A549 treated with RU486 at 1 μM for 4 hours (cell line): Measurements from ENCODE around the gene ZBTB21. TPM values are rescaled to one million over a fixed set of nuclear protein-coding genes. Genes with fewer than 3 reads are reported as not detected.

Experiments used
- total RNA-seq: library from RNA; stranded (reverse); fragments of 200-300 nt; extraction: Qiagen RNA extraction; gene quantifications from 5 replicates; pipeline ENCODE4 v1.2.3, GENCODE V29; 2022; ENCODE audit warnings: low read depth

The ZBTB21 gene
- 4.7 to 6.5 TPM (median 6.2 TPM) in 5 replicates for total RNA-seq

DNA sequence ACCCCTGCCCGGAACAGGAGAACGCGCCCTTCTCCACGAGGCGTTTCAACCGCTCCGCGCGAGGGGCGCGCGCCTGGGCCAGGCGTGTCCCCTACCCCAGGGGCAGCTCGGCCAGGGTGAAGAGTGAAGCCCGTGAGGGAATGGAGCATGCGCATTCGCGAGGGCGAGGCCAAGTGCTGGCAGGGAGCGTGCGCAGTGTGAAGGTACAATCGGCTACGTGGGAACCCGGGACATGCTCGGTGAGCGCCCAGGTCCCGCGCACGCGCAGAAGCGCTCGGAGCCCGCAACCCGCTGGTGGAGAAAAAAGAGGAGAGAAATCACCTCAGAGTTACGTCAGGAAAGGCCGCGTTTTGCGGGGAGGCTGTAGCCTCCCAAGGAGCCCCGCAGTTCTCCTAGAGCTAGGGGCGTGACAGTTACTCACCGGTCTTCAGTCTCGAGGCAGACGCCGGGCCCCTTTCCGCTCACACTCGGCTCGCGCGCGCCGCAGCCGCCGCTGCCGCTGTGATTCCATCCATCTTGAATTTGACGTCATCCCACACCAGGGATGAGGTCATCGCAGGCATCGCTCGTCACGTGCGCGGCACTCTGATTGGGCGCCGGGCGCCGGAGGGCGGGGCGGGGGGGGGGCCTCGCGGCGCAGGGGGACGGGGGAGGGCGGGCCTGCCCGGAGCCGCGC, at the start of gene ZBTB21:
ZBTB21 (minus strand) TSS at position 530 of the 676 bp plus-strand sequence. CDS start 16,265 bp downstream, outside the sequence.

DNA sequence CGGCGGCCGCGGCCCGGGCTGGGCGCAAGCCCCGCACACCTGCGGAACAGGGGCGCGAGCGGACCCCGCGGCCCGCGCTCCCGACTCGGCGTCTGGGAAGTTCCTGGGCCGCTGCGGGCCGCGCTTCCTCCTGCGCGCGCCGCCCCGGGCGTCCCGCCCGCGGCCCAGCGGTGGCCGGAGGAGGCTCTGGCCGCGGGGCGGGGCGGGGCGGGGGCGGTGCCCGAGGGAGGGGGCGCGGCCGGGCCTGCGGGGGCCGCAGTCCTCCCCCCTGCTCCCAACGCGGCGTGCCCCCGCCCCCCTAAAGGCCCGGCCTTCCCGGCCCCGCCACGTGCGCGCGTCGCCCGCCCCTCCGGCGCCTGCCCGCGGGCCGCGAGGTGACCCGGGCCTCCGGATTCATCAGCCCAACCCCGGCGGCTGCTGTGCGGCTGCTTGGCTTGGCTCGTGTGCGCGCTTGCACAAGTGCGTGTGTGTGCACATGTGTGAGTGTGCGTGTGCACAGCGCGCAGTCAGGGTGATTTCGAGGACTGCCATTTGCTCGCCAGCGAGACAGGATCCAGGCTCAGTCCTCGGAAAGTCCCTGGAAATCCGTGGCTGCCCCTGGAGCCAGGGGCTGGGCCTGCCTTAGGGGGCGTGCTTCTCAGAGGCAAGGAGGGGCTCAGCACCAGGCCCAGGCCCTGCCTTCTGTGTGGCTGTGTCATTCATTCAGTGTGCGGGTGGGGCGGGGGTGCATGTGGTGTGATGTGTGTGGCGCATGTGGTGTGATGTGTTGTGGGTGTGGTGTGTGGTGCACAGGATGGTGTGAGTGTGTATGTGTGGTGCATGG, 56.1 kb downstream of the ZBTB21 start, which contains the start of gene C2CD2:
C2CD2 (minus strand) TSS at position 188 of the 823 bp plus-strand sequence. CDS start 370 bp downstream, outside the sequence.

Other genes starting within 250 kb of the ZBTB21 start
- gene RIPK4, start 243.3 kb downstream of the ZBTB21 start, total RNA-seq = 12.4 to 16.6 TPM (median 14.3 TPM) in 5 replicates
- gene PRDM15, start 131.0 kb downstream of the ZBTB21 start, total RNA-seq = 2.6 to 3.4 TPM (median 3.2 TPM) in 5 replicates
- 6.1 to 9.6 TPM (median 8.6 TPM) in 5 replicates for gene C2CD2, start 56.3 kb downstream of the ZBTB21 start, total RNA-seq
- gene UMODL1, start 61.0 kb upstream of the ZBTB21 start, total RNA-seq = not detected in 5 replicates
- gene ABCG1, start 208.8 kb upstream of the ZBTB21 start, total RNA-seq = 2.1 to 2.6 TPM (median 2.4 TPM) in 5 replicates